Breast epithelium (tissue), 4 donors: ENCODE measurements around the gene ALDH1A1. TPM values are rescaled to one million over a fixed set of nuclear protein-coding genes. Genes with fewer than 3 reads are reported as not detected.

Source experiments
- DNase-seq, 2 donors: peaks; one replicate each; pipeline ENCODE4 v3.0.0-alpha.2; 2019; ENCODE audit warnings: low spot score in 2 of 2
- H3K27ac ChIP-seq, 2 donors: fragments of 200-600 bp; sonication (generic) in 1 of 2; one replicate each; pipeline ENCODE4 v1.5.1; 2016 to 2019; ENCODE audit warnings: mild to moderate bottlenecking in 1 of 2
- H3K27me3 ChIP-seq, 2 donors: fragments of 200-600 bp; sonication (generic) in 1 of 2; one replicate each; pipeline versions ENCODE4 v1.5.1 to v1.6.0; 2017 to 2019; ENCODE audit warnings: control low read depth in 1 of 2, mild to moderate bottlenecking in 1 of 2
- H3K36me3 ChIP-seq: fragments of 200-600 bp; one replicate; pipeline ENCODE4 v1.5.1; 2019
- H3K4me1 ChIP-seq, 2 donors: fragments of 200-600 bp; sonication (generic); one replicate each; pipeline ENCODE4 v1.5.1; 2016 to 2019; ENCODE audit warnings: control low read depth in 1 of 2
- H3K4me3 ChIP-seq, 3 donors: fragments of 200-600 bp; sonication (generic); 1 replicate in 2 of 3; 2 replicates in 1 of 3; pipeline ENCODE4 v1.5.1; 2016 to 2019; ENCODE audit warnings: mild to moderate bottlenecking in 3 of 3, moderate library complexity in 2 of 3
- H3K9me3 ChIP-seq, 2 donors: fragments of 200-600 bp; sonication (generic) in 1 of 2; one replicate each; pipeline ENCODE4 v1.5.1; 2016 to 2019; ENCODE audit warnings: control low read depth in 1 of 2
- POLR2A ChIP-seq: fragments of 450-650 bp; IDR thresholded peaks from one replicate; pipeline ENCODE4 v1.6.1; 2016; ENCODE audit warnings: antibody characterized with exemption, mild to moderate bottlenecking, moderate library complexity
- POLR2AphosphoS5 ChIP-seq, 3 donors: sonication (generic); formaldehyde crosslinking; IDR thresholded peaks; one replicate each; pipeline ENCODE4 v1.6.1; 2017; ENCODE audit warnings: antibody characterized with exemption in 3 of 3
- intact Hi-C: fragments of 100-400 bp; cut with DNase I; formaldehyde crosslinking; loops from one replicate; pipeline ENCODE4 v1.15.1; 2023; ENCODE audit warnings: low total_unique reads
- total RNA-seq, 3 donors: library from RNA; depleted of rRNA; stranded (reverse); fragments of >200 nt; gene quantifications; one replicate each; pipeline ENCODE4 v1.1.0, GENCODE V29; 2016
- TF ChIP-seq, protein P1 (sequence below), 3 donors: fragments of 450-650 bp; IDR thresholded peaks; one replicate each; pipeline ENCODE4 v1.5.1; 2016 to 2017; ENCODE audit warnings: antibody characterized with exemption in 3 of 3, mild to moderate bottlenecking in 3 of 3, moderate library complexity in 3 of 3

The ALDH1A1 gene
- total RNA-seq, 3 donors from 2014 or later, result 67.2 to 233 (median 80.1) TPM

DNA sequence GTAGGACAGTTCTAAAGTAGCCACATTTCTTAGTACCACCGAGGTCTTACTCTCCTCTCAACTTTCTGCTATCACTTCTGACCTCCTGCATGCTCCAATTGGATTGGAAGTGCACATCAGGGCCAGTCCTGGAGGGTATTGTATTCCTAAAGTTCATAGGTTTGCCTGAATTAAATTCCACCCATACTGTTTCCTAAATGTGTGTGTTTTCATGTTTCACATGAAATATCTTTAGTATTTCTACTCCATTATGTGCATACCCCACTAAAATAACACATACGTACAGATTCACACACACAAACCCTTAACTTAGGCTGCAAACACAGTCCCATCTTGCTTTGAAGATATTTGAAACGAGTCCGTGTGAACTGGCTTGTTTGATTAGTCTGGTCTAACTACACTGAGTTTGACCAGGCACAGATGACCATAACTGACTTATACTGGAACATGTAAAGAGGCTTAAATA lies 24.8 kb downstream of the ALDH1A1 start:
- Histone ChIP-seq H3K4me3 (no peak overlapping the region), H3K4me1 (no peaks in the 10 kb centered on the region)

DNA sequence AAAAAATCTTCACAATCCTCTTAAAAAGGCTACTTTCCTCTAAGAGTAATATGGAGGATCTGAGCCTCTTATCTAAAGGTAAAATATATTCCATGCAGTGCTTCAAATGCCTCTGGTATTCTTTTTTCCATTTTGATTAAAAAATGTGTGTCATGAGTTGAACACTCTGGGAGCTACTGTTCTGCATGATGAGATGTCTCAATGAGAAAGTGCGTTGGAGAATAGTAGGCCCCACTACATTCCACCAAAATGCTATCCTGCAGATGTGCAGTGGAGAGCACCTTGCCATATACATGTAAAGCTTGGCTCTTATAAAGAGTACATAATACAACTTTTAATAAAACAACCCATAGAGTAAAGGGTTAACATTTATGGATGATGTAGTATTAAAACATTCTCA lies 26.3 kb downstream of the ALDH1A1 start:
- no peak overlapping the region for H3K4me3 ChIP-seq
- no peaks in the 10 kb centered on the region for H3K4me1 ChIP-seq
- H3K27me3 ChIP-seq, result no peaks in the 10 kb centered on the region
- H3K36me3 ChIP-seq, result no peaks in the 10 kb centered on the region
- H3K27ac ChIP-seq, result no peak overlapping the region
- no peaks in the 10 kb centered on the region for H3K9me3 ChIP-seq
- no peak for TF ChIP-seq POLR2A
- TF ChIP-seq, protein P1, sequence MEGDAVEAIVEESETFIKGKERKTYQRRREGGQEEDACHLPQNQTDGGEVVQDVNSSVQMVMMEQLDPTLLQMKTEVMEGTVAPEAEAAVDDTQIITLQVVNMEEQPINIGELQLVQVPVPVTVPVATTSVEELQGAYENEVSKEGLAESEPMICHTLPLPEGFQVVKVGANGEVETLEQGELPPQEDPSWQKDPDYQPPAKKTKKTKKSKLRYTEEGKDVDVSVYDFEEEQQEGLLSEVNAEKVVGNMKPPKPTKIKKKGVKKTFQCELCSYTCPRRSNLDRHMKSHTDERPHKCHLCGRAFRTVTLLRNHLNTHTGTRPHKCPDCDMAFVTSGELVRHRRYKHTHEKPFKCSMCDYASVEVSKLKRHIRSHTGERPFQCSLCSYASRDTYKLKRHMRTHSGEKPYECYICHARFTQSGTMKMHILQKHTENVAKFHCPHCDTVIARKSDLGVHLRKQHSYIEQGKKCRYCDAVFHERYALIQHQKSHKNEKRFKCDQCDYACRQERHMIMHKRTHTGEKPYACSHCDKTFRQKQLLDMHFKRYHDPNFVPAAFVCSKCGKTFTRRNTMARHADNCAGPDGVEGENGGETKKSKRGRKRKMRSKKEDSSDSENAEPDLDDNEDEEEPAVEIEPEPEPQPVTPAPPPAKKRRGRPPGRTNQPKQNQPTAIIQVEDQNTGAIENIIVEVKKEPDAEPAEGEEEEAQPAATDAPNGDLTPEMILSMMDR (IDR thresholded peaks at IDR 0.05), result no peak
- no peak for TF ChIP-seq POLR2AphosphoS5 (IDR thresholded peaks at IDR 0.05)
- intact Hi-C loops, result no loop called here
- no peak for DNase-seq

More for the DNA sequence above, 24.8 kb downstream of the ALDH1A1 start:
- no peak for DNase-seq
- TF ChIP-seq, protein P1 (IDR thresholded peaks at IDR 0.05), result no peak
- no peak for TF ChIP-seq POLR2A
- no peak for TF ChIP-seq POLR2AphosphoS5 (IDR thresholded peaks at IDR 0.05)
- no peak overlapping the region for H3K27ac ChIP-seq
- H3K27me3 ChIP-seq, result no peaks in the 10 kb centered on the region
- no peaks in the 10 kb centered on the region for H3K9me3 ChIP-seq
- no peaks in the 10 kb centered on the region for H3K36me3 ChIP-seq
- intact Hi-C loops, result no loop called here

GRCh38 chr9:72925891-72926290 lies 27.0 kb downstream of the ALDH1A1 start:
- no peaks in the 10 kb centered on the region for H3K9me3 ChIP-seq
- no peaks in the 10 kb centered on the region for H3K36me3 ChIP-seq
- H3K27ac ChIP-seq, result peak overlapping the region in 1 of 2 donors; percentile 71
- no peaks in the 10 kb centered on the region for H3K4me1 ChIP-seq
- TF ChIP-seq, protein P1 (IDR thresholded peaks at IDR 0.05), result no peak
- TF ChIP-seq POLR2A (no peak), POLR2AphosphoS5 (IDR thresholded peaks at IDR 0.05) (no peak)
- DNase-seq, result no peak
- no peaks in the 10 kb centered on the region for H3K27me3 ChIP-seq
- intact Hi-C loops, result no loop called here
- no peak overlapping the region for H3K4me3 ChIP-seq

- Histone ChIP-seq H3K27ac (peak overlapping the region; percentile 69 to 71), H3K36me3 (no peaks in the 10 kb centered on the region), H3K4me1 (no peaks in the 10 kb centered on the region), H3K4me3 (no peak overlapping the region), H3K9me3 (no peaks in the 10 kb centered on the region), H3K27me3 (no peaks in the 10 kb centered on the region)
- DNase-seq, result peak in 1 of 2 donors; percentile 28
- TF ChIP-seq, protein P1 (IDR thresholded peaks at IDR 0.05), result no peak
- peak in 1 of 3 donors; percentile 15 for TF ChIP-seq POLR2AphosphoS5 (IDR thresholded peaks at IDR 0.05)
- intact Hi-C loops, result no loop called here
These were observed 27.6 kb downstream of the ALDH1A1 start for GRCh38 chr9:72925126-72925789.

DNA sequence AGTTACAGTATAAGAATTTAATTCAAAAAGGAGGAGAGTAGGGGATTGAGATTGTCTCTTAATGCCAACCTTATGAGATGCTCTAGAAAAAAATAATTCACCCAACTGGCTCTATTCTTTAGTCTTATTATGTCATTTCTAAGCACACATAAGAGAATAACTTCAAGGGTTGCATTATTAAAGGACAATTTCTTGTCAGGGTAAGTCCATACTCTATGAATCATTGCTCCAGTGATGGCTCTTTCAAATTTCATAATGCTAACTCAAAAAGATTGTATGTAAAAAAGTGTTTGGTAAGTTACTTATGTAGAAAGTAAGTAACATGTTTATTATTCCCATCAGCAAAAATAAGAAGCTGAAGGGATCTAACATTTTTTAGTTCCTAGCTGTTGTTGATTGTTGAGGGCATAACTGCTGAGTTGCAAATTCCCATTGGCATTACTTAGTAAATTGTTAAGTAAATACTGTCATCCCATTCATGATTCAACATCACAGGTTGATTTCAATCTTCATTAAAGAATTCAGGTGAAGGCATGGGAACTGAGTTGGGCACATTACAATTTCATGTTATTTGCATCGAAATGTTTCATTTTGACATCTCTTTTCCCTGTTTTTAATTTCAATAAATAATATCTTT lies 28.6 kb downstream of the ALDH1A1 start:
- Histone ChIP-seq H3K27me3 (no peaks in the 10 kb centered on the region), H3K36me3 (no peaks in the 10 kb centered on the region), H3K4me3 (no peak overlapping the region), H3K27ac (peak overlapping the region in 1 of 2 donors; percentile 71), H3K4me1 (no peaks in the 10 kb centered on the region), H3K9me3 (no peaks in the 10 kb centered on the region)
- TF ChIP-seq, protein P1 (IDR thresholded peaks at IDR 0.05), result no peak
- no peak for TF ChIP-seq POLR2A
- DNase-seq, result no peak
- intact Hi-C loops, result no loop called here
